Ascending aorta (tissue), 2 donors: ENCODE data around the gene MALRD1. TPM values are rescaled to one million over a fixed set of nuclear protein-coding genes. Genes with fewer than 3 reads are reported as not detected.

Experiments used
- DNase-seq, 2 donors: peaks; one replicate each; pipeline ENCODE4 v3.0.0-alpha.2; 2019; ENCODE audit warnings: low spot score in 2 of 2
- H3K27ac ChIP-seq, 2 donors: fragments of 200-600 bp; sonication (generic); one replicate each; pipeline ENCODE4 v1.5.1; 2016 to 2017; ENCODE audit warnings: mild to moderate bottlenecking in 1 of 2
- H3K27me3 ChIP-seq: fragments of 200-600 bp; sonication (generic); one replicate; pipeline ENCODE4 v1.5.1; 2017
- H3K36me3 ChIP-seq, 2 donors: fragments of 200-600 bp; sonication (generic); one replicate each; pipeline ENCODE4 v1.5.1; 2016
- H3K4me1 ChIP-seq, 2 donors: fragments of 200-600 bp; sonication (generic); one replicate each; pipeline ENCODE4 v1.5.1; 2016 to 2017; ENCODE audit warnings: mild to moderate bottlenecking in 1 of 2
- H3K4me3 ChIP-seq, 2 donors: fragments of 200-600 bp; sonication (generic); one replicate each; pipeline ENCODE4 v1.5.1; 2016 to 2017; ENCODE audit warnings: mild to moderate bottlenecking in 1 of 2
- H3K9me3 ChIP-seq, 2 donors: fragments of 200-600 bp; sonication (generic); one replicate each; pipeline ENCODE4 v1.5.1; 2016
- intact Hi-C: fragments of 100-400 bp; cut with DNase I; formaldehyde crosslinking; loops from one replicate; pipeline ENCODE4 v1.15.1; 2023
- total RNA-seq: library from RNA; depleted of rRNA; stranded (reverse); fragments of >200 nt; gene quantifications from one replicate; pipeline ENCODE4 v1.1.0, GENCODE V29; 2016
- TF ChIP-seq, protein P1 (sequence below), 3 experiments: fragments of 200-600 bp in 2 of 3; fragments of 450-650 bp in 1 of 3; sonication (generic) in 2 of 3; IDR thresholded peaks; one replicate each; pipeline ENCODE4 v1.5.1; 2016 to 2019; ENCODE audit warnings: antibody characterized with exemption in 3 of 3, mild to moderate bottlenecking in 1 of 3, moderate library complexity in 1 of 3

The MALRD1 gene
- total RNA-seq, 1 donor from 2014 or later, result not detected

DNA sequence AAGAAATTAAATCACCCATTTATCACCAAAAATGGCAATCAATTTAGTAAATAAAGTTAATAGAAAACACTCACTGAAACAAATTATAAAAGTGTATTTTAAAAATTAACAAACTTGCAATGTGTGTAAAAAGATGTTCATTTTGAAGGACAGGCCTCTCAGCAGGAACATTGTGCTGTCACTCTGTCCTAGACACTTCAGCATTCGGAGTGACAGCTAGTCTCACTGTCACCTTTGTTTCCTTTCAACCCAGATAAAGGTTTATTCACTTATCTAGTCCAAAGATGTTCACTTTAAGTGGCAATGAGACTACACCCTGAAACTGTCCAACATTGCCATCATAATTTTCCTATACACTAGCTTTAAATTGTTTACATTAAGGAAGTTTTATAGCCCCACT is 675.7 kb downstream of the MALRD1 start:
- H3K36me3 ChIP-seq, result no peaks in the 10 kb centered on the region
- no peaks in the 10 kb centered on the region for H3K27me3 ChIP-seq
- H3K9me3 ChIP-seq, result no peaks in the 10 kb centered on the region
- H3K27ac ChIP-seq, result no peak overlapping the region
- DNase-seq, result no peak
- intact Hi-C loops, result no loop called here
- no peak overlapping the region for H3K4me3 ChIP-seq
- no peaks in the 10 kb centered on the region for H3K4me1 ChIP-seq
- TF ChIP-seq, protein P1, sequence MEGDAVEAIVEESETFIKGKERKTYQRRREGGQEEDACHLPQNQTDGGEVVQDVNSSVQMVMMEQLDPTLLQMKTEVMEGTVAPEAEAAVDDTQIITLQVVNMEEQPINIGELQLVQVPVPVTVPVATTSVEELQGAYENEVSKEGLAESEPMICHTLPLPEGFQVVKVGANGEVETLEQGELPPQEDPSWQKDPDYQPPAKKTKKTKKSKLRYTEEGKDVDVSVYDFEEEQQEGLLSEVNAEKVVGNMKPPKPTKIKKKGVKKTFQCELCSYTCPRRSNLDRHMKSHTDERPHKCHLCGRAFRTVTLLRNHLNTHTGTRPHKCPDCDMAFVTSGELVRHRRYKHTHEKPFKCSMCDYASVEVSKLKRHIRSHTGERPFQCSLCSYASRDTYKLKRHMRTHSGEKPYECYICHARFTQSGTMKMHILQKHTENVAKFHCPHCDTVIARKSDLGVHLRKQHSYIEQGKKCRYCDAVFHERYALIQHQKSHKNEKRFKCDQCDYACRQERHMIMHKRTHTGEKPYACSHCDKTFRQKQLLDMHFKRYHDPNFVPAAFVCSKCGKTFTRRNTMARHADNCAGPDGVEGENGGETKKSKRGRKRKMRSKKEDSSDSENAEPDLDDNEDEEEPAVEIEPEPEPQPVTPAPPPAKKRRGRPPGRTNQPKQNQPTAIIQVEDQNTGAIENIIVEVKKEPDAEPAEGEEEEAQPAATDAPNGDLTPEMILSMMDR (IDR thresholded peaks at IDR 0.05), result no peak

DNA sequence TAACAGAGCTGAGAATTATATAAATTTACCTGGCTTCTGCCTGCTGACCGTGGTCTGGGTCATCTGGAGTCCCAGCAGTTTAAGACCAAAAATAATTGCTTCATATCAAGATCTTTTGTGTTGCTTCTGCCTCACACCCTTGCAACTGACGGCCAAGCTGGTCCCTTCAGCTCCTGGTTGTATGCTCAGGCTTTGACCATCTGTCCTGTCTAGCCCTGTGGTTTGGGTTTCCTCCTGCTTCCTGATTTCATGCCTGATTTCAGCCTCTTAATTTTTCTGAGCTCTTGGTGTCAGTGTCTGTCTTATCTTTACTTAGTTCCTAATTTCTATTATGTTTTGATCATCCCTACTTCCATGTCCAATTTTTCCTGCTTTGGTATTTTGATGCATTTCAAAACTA is 679.8 kb downstream of the MALRD1 start:
- TF ChIP-seq, protein P1 (IDR thresholded peaks at IDR 0.05), result no peak
- DNase-seq, result no peak
- Histone ChIP-seq H3K36me3 (no peaks in the 10 kb centered on the region), H3K27me3 (no peaks in the 10 kb centered on the region), H3K9me3 (no peaks in the 10 kb centered on the region), H3K4me3 (no peak overlapping the region), H3K27ac (no peak overlapping the region), H3K4me1 (no peaks in the 10 kb centered on the region)
- intact Hi-C loops, result no loop called here

DNA sequence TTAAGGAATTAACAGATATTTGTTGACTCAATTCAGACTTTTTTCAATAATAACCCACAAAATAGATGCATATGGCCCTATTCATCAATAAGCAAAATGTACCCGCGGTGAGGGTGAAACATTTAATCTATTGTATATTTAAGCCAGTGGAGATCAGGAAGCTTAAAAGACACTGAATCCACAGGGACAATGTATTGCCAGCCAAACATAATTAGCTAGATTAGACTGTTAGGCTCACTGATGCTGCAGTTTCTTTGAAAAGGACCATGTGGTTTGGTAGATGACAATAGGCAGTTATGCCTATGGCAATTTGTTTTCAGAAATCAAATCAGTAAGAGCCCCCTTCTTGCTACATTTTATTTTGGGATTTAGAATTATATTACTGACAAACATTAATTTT is 680.4 kb downstream of the MALRD1 start:
- H3K27ac ChIP-seq, result no peak overlapping the region
- intact Hi-C loops, result no loop called here
- H3K4me3 ChIP-seq, result no peak overlapping the region
- TF ChIP-seq, protein P1 (IDR thresholded peaks at IDR 0.05), result no peak
- H3K36me3 ChIP-seq, result no peaks in the 10 kb centered on the region
- no peaks in the 10 kb centered on the region for H3K9me3 ChIP-seq
- H3K4me1 ChIP-seq, result no peaks in the 10 kb centered on the region
- no peak for DNase-seq
- no peaks in the 10 kb centered on the region for H3K27me3 ChIP-seq

DNA sequence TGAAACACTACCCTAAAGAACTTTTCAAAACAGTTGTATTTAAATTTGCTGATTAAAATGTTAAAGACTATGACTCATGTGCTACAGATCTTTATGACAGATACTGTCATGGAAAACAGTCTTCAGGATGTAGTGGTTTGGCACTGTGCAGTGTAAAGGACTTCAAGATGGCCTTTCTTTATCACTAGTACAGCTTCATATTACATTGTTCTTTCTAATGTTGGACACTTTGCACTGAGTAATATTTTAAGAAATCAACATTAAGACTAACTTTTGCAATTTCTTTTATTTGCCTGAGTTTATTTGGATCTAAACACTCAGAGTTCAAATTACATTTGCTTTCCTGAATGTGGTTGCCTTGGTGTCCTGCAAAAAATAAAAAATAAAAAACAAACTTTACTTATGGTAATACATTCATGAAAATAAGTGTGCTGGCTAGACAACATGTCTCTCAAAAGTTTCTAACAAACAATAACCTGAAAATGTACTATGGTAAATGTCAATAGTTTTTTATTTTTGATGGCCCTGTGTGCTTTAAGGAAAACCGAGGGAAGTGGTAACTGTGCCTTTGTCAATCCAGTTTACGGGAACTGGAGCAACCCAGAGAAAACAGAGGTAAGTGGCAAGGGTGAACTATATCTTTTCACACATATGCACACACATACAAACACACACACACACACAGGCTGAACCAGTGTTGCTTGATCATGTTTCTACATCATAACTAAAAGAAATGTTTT is 681.7 kb downstream of the MALRD1 start:
- no peak overlapping the region for H3K27ac ChIP-seq
- intact Hi-C loops, result no loop called here
- TF ChIP-seq, protein P1 (IDR thresholded peaks at IDR 0.05), result no peak

DNA sequence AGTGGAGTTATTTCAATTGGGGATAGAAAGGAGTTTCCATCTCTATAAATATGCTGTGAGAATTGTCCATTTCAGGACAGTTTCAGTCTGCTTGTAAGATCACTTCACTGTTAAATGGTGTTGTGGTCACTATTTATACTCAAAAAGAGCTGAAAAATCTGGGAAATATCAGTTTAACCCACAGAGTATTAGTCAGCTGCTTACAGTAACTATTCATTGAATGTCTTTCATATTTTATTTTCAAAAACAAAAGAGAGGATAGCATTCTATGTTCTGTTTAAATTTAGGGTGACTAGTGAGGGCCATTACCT is 682.3 kb downstream of the MALRD1 start:
- Histone ChIP-seq H3K9me3 (no peaks in the 10 kb centered on the region), H3K27ac (no peak overlapping the region), H3K4me3 (no peak overlapping the region), H3K4me1 (no peaks in the 10 kb centered on the region), H3K36me3 (no peaks in the 10 kb centered on the region), H3K27me3 (no peaks in the 10 kb centered on the region)
- intact Hi-C loops, result no loop called here
- TF ChIP-seq, protein P1 (IDR thresholded peaks at IDR 0.05), result no peak
- DNase-seq, result no peak

More for the DNA sequence above, 681.7 kb downstream of the MALRD1 start:
- Histone ChIP-seq H3K27me3 (no peaks in the 10 kb centered on the region), H3K4me3 (no peak overlapping the region), H3K36me3 (no peaks in the 10 kb centered on the region), H3K4me1 (no peaks in the 10 kb centered on the region), H3K9me3 (no peaks in the 10 kb centered on the region)
- DNase-seq, result no peak

DNA sequence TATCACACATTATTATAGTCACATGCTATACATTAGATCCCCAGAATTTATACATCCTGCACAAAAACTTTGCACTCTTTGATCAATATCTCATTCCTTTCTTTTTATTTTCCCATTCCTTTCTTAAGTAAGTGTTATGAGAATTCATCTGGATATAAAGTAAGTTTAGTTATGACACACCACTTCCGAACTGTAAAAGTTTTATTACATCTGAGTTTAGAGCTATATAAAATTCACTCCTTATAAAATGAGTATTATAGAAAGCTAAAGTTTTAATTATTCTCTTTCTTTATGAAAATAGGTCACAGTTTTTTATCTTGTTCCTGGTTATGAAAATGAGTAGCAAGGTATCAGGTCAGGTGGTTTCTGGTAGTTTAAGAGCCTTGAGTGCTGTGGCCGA is 683.0 kb downstream of the MALRD1 start:
- Histone ChIP-seq H3K27ac (no peak overlapping the region), H3K4me3 (no peak overlapping the region), H3K9me3 (no peaks in the 10 kb centered on the region), H3K4me1 (no peaks in the 10 kb centered on the region), H3K36me3 (no peaks in the 10 kb centered on the region), H3K27me3 (no peaks in the 10 kb centered on the region)
- no peak for DNase-seq
- intact Hi-C loops, result no loop called here
- TF ChIP-seq, protein P1 (IDR thresholded peaks at IDR 0.05), result no peak
